CD4-positive, alpha-beta T cell treated with Interferon gamma for 1 hour (primary cell): ENCODE measurements around the gene CSF1.
"Not testable (repeated sequence)": the region's sequence is repeated elsewhere in the genome, so short reads cannot be mapped to it uniquely, and the experiment has no call there.

Experiments
- DNase-seq: peaks from one replicate; pipeline ENCODE4 v3.0.0-alpha.2; 2020

The CSF1 gene

DNA sequence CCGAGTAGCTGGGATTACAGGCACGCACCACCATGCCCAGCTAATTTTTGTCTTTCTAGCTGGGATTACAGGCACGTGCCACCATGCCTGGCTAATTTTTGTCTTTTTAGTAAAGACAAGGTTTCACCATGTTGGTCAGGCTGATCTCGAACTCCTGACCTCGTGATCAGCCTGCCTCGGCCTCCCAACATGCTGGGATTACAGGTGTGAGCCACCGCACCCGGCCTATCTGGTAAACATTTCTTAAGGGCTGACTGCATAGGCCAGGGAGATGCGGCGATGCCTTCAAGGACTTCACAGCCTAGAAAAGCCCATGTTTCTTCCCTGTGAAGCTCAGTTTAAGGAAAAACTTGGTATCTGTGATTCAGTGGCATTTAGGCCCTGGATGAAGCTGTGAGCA lies 9.7 kb downstream of the CSF1 start:
- not testable (repeated sequence) for DNase-seq

DNA sequence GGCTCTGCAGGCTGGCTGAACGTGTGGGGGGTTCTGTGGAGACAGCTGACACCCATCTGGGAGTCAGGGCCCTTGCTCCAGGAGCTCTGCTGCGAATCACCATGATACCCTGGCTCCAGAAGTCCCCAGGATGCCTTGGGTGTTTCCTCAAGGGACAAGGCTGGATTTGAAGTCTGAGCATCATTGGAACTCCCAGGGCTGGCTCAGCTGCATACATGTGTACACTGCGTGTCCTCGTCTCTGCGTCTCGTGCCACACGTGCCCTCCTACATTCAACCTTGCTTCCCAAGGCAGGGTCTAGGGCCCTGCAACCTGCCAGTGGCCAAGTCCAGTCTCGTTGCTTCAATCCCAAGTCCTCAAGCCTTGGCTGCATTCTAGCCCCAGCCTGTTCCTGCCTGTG lies 11.7 kb downstream of the CSF1 start:
- no peak for DNase-seq

DNA sequence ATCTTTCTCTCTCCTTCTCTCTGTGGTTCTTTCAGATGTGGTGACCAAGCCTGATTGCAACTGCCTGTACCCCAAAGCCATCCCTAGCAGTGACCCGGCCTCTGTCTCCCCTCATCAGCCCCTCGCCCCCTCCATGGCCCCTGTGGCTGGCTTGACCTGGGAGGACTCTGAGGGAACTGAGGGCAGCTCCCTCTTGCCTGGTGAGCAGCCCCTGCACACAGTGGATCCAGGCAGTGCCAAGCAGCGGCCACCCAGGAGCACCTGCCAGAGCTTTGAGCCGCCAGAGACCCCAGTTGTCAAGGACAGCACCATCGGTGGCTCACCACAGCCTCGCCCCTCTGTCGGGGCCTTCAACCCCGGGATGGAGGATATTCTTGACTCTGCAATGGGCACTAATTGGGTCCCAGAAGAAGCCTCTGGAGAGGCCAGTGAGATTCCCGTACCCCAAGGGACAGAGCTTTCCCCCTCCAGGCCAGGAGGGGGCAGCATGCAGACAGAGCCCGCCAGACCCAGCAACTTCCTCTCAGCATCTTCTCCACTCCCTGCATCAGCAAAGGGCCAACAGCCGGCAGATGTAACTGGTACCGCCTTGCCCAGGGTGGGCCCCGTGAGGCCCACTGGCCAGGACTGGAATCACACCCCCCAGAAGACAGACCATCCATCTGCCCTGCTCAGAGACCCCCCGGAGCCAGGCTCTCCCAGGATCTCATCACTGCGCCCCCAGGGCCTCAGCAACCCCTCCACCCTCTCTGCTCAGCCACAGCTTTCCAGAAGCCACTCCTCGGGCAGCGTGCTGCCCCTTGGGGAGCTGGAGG lies 12.7 kb downstream of the CSF1 start:
- no peak for DNase-seq

DNA sequence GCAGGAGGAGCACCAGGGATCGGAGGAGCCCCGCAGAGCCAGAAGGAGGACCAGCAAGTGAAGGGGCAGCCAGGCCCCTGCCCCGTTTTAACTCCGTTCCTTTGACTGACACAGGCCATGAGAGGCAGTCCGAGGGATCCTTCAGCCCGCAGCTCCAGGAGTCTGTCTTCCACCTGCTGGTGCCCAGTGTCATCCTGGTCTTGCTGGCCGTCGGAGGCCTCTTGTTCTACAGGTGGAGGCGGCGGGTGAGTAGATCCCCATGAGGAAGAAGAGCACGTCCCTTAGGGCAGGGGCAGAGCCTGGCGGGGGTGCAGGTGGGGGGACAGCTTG lies 13.3 kb downstream of the CSF1 start:
- DNase-seq = no peak

DNA sequence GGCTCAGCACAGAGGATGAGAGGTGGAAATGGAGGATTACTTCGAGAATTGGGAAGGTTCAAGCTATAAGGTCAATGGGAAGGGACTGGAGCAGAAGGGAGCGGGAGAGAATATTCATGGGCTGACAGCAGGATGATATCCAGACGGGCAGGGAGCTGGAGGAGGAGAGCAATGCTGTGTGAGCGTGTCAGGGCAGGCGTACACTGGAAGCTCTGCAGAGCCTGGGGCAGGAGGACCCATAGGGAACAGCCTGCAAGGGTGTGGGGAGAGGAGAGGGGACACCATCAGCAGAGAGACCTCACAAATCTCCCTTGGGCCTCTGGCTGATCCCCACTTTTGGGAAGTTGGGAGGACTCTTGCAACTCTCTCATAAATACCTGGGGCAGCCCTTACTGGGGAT lies 13.7 kb downstream of the CSF1 start:
- DNase-seq = no peak

DNA sequence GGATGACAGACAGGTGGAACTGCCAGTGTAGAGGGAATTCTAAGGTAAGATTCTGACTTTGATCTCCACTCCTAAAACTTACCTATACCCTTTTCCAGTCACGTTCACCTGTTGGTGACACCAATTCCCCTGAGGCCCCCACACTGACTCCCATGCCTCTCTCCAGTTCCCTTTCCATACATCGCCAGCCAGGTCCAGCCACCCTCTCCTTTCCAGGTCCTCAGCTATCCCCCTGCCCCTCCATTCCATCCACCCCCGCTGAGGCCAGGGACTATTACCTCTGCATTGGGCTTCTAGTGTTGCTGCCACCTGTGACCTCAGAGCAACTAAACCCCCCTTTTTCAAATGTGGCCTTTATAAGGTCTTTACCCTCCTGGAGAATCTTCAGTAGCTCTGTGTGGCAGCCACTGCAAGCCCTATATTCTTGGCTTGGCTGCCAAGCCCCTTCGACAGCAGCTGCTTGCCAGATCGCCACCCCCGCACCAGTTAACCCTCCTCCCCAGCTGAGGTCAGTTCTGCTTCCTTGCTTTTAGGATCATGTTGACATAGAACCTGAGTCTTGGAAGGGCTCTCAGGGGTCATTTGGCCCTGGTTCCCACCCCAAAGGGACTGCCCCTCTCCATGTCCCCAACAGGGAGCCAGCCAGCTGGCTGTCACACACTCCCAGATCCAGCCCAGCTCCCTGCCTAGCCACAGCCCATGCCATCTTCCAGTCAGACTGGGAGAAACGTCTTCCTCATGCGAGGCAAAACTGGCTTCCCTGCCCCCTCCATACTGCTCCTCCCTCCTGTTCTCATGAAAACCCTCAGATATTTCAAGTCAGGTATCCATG lies 14.7 kb downstream of the CSF1 start:
- DNase-seq = no peak

DNA sequence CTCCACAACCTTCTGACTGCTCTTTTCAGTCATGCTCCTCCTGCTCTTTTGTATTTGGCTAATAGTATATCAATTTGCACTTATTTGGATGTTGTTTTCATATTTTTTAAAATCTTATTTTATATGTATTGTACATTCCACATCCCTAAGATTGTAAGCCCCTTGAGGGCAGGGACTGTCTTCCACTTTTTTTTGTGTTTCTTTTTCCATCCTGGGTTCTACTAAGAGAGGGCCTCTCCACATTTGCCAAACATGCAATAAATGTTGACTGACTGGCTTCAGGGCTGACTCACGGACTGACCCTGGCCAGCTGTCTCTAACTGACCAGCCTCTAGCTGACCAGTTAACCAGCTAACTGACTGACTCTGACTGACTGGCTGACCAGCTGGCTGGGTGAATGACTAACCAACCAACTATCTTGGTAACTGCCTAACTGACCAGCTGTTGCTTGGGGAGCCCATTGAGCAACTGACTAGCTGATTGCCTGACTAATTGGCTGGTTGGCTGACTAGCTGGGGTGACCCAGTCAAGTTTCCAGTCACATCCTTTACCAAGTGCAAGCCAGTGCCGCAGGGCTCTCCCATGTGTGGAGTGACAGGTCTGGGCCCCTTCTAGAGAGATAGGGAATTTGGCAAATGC lies 16.1 kb downstream of the CSF1 start:
- DNase-seq = no peak

DNA sequence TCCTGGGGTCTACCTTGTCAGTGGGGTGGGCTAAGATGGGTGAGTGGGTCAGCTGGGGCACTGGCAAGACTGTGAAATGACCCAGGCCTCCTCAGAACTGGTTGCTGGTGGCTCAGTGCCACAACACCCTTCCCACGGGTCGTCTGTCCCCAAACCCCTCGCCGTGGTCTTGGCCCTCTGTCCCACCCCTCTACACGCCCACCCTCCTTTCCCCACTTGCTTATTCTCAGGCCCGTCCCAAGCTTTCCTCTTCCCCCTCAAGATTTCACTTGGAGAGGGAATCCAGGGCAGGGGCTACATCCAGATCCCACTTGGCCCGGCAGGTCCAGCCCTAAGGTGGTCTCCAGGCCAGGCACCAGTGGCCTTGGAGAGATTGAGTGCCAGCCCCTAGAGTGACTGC lies 16.7 kb downstream of the CSF1 start:
- no peak for DNase-seq

DNA sequence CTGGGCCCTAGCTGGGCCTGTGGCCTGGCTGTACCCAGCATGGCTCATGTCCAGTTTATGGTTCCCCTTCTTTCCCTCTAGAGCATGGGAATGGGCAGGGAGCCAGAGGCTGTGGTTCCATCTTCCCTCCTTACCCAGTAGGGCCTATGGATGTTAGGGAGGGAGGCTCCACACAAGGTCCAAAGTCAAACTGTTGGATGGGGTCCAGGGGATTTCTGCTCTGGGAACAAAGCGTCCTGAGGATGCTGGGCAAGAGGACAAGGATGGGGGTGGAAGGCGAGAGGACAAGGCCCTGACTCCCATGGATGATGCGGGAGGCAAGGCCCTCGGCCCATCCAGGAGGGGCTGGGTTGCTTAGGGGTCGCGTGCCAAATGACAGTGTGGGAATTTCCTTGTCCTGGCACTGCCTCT lies 17.3 kb downstream of the CSF1 start:
- no peak for DNase-seq

DNA sequence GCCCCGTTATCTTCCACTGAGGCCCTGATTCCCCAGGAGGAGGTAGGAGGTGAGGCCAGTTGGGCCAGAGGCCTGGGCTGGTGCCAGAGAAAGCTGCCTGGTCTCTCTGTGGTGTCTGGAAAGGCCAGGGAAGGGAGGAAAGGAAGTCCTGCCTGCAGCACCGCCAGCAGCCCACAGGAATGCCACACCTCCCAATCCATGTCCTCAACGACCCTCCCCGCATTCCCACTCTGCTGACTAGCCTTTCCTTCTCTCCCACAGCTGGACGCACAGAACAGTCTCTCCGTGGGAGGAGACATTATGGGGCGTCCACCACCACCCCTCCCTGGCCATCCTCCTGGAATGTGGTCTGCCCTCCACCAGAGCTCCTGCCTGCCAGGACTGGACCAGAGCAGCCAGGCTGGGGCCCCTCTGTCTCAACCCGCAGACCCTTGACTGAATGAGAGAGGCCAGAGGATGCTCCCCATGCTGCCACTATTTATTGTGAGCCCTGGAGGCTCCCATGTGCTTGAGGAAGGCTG lies 18.0 kb downstream of the CSF1 start:
- DNase-seq = no peak

DNA sequence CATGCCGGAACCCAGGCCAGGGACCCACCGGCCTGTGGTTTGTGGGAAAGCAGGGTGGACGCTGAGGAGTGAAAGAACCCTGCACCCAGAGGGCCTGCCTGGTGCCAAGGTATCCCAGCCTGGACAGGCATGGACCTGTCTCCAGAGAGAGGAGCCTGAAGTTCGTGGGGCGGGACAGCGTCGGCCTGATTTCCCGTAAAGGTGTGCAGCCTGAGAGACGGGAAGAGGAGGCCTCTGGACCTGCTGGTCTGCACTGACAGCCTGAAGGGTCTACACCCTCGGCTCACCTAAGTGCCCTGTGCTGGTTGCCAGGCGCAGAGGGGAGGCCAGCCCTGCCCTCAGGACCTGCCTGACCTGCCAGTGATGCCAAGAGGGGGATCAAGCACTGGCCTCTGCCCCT lies 18.5 kb downstream of the CSF1 start:
- DNase-seq = no peak

DNA sequence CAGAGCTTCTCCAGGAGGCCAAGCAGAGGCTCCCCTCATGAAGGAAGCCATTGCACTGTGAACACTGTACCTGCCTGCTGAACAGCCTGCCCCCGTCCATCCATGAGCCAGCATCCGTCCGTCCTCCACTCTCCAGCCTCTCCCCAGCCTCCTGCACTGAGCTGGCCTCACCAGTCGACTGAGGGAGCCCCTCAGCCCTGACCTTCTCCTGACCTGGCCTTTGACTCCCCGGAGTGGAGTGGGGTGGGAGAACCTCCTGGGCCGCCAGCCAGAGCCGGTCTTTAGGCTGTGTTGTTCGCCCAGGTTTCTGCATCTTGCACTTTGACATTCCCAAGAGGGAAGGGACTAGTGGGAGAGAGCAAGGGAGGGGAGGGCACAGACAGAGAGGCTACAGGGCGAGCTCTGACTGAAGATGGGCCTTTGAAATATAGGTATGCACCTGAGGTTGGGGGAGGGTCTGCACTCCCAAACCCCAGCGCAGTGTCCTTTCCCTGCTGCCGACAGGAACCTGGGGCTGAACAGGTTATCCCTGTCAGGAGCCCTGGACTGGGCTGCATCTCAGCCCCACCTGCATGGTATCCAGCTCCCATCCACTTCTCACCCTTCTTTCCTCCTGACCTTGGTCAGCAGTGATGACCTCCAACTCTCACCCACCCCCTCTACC lies 19.1 kb downstream of the CSF1 start:
- no peak for DNase-seq

DNA sequence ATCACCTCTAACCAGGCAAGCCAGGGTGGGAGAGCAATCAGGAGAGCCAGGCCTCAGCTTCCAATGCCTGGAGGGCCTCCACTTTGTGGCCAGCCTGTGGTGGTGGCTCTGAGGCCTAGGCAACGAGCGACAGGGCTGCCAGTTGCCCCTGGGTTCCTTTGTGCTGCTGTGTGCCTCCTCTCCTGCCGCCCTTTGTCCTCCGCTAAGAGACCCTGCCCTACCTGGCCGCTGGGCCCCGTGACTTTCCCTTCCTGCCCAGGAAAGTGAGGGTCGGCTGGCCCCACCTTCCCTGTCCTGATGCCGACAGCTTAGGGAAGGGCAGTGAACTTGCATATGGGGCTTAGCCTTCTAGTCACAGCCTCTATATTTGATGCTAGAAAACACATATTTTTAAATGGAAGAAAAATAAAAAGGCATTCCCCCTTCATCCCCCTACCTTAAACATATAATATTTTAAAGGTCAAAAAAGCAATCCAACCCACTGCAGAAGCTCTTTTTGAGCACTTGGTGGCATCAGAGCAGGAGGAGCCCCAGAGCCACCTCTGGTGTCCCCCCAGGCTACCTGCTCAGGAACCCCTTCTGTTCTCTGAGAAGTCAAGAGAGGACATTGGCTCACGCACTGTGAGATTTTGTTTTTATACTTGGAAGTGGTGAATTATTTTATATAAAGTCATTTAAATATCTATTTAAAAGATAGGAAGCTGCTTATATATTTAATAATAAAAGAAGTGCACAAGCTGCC lies 19.8 kb downstream of the CSF1 start:
- no peak for DNase-seq

DNA sequence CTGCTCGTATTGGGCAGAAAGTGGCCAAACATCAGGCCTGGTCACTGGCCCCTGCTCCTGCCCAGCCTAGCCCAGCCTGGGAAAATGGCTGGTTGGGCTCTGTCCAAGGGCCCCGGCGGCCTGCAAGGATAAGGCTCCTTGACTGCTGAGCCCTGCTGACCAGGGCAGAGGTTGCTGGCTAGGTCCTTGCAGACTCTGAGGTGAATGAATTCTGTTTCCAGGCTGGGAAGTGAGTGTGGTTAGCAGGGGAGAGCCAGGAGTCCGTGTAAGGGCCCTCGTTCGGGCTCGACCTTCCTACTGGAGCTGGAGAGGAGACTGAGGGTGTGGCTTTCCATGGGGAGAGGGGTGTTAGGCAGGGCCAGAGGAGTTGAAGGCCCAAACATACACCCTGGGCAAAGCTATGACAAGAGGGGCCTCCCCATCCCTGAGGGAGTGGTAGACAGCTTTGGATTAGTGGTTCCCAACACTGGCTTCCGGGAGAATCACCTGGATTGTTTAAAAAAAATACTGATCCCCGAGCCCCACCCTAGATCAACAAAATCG lies 20.6 kb downstream of the CSF1 start:
- no peak for DNase-seq

DNA sequence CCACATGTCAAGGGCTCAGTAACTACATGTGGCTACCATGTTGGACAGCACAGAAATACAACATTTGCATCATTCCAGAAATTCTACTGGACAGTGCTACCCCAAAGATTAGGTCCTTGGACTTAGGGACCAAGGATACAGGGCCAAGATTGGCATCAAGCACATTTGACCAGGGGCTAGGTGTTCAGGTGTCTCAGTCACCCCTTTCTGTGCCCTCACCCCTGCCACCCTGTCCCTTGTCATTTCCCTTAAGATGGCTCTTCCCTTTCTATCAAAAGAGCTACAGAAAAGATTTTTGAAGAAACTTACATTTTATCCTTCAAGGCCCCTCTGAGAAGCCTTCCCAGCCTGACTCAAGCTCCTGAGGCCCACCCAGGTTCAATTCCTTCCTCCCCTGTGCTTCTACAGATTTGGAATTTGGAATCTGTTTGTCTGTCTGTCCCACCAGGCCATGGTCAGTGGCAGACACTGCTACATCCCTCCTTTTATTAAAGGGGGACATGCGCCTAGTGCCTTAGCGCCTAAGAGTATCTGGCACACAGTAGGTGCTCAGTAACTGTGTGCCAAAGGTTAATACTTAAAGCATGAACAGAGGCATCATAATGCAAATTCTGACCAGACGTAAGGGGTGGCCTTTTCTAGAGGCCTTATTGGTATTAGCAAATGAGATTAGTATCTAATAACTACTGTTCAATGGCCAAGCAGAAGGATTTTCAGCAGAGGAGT lies 21.4 kb downstream of the CSF1 start:
- DNase-seq = no peak

DNA sequence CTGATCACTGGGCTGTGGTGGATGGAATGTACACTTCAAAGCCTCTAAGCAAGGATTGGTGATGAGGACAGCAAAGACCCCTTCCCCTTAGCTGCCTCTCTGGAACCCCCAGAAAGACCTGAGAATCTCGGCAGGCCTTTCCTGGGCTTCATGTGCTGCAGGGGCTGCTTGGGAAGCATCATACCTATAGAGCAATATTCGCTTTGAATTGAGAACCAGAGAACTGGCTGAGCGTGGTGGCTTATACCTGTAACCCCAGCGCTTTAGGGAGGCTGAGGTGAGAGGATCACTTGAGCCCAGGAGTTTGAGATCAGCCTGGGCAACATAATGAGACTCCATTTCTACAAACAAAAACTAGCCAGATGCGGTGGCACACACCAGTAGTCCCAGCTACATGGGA lies 22.0 kb downstream of the CSF1 start:
- no peak for DNase-seq

DNA sequence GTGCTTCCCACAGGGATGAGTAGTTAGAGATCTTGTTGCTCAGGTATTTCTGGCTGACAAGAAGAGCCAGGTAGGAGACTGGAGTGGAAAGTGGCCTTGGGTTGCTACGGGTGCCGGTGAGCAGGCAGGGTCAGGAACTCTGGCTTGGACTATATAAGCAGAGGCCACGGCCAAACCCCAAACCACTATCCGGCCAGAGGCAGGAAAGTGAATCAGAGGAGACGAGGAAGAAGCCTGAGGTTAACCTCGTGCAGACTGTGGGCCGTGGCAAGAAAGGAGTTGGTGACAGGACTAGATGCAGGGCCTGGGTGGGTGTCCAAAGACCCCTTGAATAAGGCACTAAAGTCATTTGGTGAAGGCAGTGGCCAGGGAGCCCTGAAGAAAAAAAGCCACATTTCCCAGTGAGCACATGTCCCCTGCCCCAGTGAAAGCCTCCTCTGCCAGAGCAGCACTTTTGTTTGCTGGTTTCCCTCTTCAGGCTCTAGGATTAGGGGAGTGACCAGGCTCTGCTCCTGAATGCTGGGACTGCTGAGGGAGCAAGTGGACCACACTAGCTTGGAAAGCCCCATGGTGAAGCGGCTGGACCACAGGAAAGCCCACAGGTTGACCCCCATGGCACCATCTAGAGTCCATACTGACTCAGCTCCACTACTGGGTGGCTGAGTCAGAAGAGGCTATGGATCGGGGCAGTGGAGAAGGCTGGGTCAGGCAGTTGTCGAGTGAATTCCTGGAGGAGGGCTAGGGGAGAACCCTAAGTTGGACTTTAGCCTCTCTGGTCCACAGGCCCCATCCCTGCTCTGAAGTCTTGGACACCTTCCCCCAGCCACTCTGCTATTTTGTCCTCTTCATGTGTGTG lies 23.4 kb downstream of the CSF1 start:
- no peak for DNase-seq

DNA sequence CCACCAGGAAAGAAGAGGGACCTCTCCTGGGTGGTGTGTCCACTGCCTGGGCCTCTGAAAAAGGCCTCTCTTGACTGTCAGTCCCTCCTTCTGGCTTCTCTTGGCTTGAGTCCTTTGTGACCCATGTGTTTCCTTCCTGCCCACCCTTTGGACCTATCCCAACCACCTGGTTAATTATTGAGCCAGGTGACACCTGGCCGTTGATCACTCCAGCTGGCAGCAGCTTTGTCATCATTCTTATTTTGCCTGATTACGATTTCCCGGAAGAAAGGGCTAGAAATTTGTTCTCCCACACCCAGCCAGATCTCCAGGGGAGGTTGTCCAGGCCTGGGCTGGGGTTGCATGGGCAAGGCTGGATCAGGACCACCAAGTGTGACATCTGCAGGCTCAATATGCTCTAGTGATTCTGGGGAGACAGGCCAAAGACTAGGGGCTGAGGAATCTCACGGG lies 24.8 kb downstream of the CSF1 start:
- DNase-seq = no peak

DNA sequence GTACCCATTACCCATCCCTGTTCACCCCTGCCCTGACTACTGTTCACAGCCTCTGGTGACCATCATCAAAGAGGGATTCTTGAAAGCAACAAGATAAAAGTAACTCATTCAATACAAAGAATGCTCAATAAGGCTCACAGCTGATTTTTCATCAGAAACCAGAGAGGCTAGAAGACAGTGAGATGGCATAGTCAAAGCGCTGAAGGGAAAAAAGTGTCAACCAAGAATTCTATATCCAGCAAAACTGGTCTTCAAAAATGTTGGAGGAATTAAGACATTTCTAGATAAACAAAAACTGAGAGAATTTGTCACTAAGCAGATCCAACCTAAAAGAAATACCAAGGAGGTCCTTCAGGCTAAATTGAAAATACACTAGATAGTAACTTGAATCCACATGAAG lies 27.1 kb downstream of the CSF1 start:
- no peak for DNase-seq

DNA sequence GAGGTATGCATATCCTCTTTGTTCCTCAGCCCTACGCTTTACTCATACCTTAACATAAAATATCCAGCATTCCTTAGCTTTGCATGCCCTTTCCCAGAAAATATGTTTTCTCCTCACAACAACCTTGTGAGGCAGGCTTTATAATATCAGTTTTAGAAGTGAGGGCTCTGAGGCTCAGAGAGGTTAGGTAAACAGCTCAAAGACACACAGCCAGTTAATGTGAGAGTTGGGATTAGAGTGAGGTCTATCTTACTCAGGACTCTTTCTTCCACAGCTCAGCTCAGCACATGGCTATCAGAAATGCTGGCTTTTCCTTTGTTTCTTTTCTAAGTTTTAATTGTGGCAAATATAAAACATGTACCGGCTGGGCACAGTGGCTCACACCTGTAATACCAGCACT lies 27.9 kb downstream of the CSF1 start:
- no peak for DNase-seq
